Tibial nerve (tissue), 3 donors: ENCODE data around the gene RTP3.

Source experiments
- CTCF ChIP-seq, 5 experiments: fragments of 200-600 bp in 3 of 5; fragments of 450-650 bp in 2 of 5; sonication (generic) in 3 of 5; IDR thresholded peaks; one replicate each; pipeline ENCODE4 v1.5.1; 2016 to 2019; ENCODE audit warnings: antibody characterized with exemption in 5 of 5, mild to moderate bottlenecking in 3 of 5, moderate library complexity in 2 of 5
- POLR2A ChIP-seq, 2 donors: fragments of 450-650 bp; IDR thresholded peaks; one replicate each; pipeline ENCODE4 v1.6.1; 2017; ENCODE audit warnings: antibody characterized with exemption in 2 of 2, mild to moderate bottlenecking in 2 of 2, moderate library complexity in 2 of 2

GRCh38 chr3:46540550-46540949, 42.8 kb downstream of the RTP3 start:
- TF ChIP-seq CTCF (IDR thresholded peaks at IDR 0.05), result no peak
- no peak for TF ChIP-seq POLR2A (IDR thresholded peaks at IDR 0.05)
